Body of pancreas (tissue), 4 donors: Measurements from ENCODE around the gene CXCR3.

Source experiments
- CTCF ChIP-seq, 7 experiments: fragments of 450-650 bp in 4 of 7; fragments of 200-600 bp in 3 of 7; sonication (generic) in 3 of 7; IDR thresholded peaks; one replicate each; pipeline ENCODE4 v1.5.1; 2016 to 2019; ENCODE audit warnings: antibody characterized with exemption in 7 of 7
- POLR2A ChIP-seq, 3 donors: fragments of 450-650 bp; IDR thresholded peaks; one replicate each; pipeline ENCODE4 v1.6.1; 2016; ENCODE audit warnings: antibody characterized with exemption in 3 of 3, mild to moderate bottlenecking in 2 of 3

- TF ChIP-seq POLR2A (IDR thresholded peaks at IDR 0.05): no peak
- no peak for TF ChIP-seq CTCF (IDR thresholded peaks at IDR 0.05)
Measured at GRCh38 chrX:71606536-71607216, 11.6 kb downstream of the CXCR3 start.
